GM10266 (cell line): ENCODE measurements around the gene SPTB.

Source experiments
- DNase-seq: peaks from one replicate; pipeline ENCODE4 v3.0.0; 2012; ENCODE audit errors: extremely low spot score
- CTCF ChIP-seq: IDR thresholded peaks from 2 replicates; pipeline ENCODE4 v1.5.1; 2012; ENCODE audit warnings: mild to moderate bottlenecking, low read depth; ENCODE audit not compliant: control insufficient read depth, insufficient read depth; ENCODE audit errors: missing control alignments

Gene SPTB

GRCh38 chr14:64719601-64720000, 160.1 kb downstream of the SPTB start:
- no peak for TF ChIP-seq CTCF
- DNase-seq = no peak

- no peak for TF ChIP-seq CTCF
- DNase-seq = no peak
Measured at GRCh38 chr14:64718762-64719161, 160.9 kb downstream of the SPTB start.

- no peak for TF ChIP-seq CTCF
Measured at GRCh38 chr14:64717870-64718269, 161.8 kb downstream of the SPTB start.

DNA sequence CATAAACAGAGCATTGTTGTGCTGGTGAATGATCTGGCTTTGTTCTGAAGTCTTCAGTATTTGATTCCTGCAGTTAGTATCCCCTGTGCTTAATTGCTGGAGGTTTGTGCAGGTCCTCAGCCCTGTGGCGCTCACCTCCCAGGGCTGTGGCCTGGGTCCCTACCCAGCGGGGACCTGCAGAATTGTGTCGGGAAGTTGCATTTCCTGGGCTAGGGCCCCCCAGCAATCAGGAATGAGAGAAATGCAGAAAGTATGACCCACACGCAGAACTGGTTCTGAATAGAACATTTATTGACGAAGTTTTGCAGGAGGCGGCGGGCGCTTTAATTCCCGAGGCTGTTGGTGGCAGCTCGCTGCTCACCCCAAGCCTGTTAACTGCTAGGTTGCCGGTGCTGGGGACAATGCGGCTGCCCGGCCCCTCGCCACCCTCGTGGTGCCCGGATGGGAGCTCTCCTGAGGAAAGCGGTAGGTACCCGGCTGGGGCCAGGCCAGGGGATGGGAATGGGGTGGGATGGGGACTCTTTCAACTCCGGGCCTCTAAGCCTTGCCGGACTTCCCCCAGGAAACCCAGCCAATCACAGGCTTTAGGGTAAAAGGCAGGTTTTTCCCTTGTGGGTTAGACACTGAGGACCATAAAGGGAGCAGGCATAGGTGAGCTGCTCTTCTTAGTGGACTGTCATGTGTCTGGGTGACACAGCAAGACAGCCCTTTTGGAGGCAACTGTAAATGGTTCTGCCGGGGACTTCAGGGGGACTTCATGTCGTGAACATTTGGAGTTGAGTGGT, 163.9 kb downstream of the SPTB start:
- TF ChIP-seq CTCF = no peak

More at GRCh38 chr14:64717870-64718269, 161.8 kb downstream of the SPTB start:
- no peak for DNase-seq

DNA sequence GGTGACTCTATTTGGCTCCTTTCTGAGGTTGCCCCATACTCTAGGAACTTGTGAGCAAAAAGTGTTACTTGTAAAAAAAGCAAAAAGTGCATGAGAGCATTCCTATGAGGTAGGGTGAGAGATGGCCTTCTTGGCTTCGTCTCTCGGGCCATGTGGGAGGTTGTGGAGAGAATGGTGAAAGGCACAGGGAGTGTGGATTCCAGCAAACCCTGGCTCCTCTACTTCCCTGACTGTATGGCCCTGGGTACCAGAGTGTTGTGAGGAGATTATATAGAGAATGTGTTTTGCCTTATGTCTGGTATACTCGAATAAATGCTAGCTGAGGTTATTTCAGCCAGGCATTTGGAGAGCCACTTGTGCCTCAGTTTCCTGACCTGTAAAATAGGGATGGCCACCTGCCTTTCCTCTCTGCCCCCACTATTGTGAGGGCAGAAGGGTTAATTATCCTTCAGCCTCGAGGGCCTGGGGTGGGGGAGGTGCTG, 164.5 kb downstream of the SPTB start:
- no peak for DNase-seq

More for the DNA sequence above, 163.9 kb downstream of the SPTB start:
- DNase-seq = no peak

DNA sequence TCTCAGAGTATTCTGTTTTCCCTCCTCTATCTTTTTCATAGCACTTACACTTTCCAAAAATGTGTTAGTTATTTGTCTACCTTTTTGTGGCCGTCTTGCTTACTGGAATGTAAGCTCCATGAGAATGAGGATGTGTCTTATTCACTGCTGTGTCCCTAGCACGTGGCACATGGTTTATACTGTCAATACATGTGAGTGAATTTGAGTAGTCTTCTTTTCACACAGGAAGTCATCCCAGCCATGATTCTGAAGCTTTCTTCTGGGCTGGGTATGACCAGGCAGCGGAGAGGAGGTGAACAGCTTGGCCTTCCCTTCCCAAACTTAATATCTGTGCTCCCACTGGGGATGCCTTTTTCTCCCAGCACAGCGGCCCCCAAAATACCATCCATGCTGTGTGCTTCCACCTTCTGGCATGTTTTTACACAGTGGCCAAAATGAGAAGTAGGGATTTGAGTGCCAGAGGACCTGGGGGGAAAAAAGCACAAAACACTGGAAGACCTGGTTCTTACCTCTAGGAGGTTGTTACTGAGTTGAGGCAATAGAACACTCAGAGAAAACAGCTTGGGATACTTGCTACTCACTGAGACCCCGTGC, 165.2 kb downstream of the SPTB start:
- no peak for DNase-seq
- TF ChIP-seq CTCF = no peak

More for the DNA sequence above, 164.5 kb downstream of the SPTB start:
- TF ChIP-seq CTCF = no peak

DNA sequence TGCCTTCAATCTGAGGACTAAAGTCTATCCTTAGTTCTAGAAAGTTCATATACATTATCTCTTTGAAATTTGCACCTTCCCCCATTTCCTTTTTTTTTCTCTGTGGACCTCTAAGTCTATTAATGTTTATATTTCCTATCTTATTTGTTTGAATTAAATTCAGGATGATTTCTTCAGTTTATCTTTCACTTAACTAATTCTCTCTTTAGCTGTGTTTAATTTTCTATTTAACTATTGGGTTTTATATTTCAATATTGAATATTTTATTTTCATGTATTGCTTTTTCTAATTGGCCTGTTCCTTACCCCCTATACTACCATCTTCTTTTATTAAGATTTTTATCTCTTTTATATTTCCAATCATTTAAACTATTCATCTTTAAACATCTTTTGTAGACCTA, 166.0 kb downstream of the SPTB start:
- no peak for DNase-seq
- no peak for TF ChIP-seq CTCF
